SK-N-SH (cell line): ENCODE results near the gene GDPD5.

Source experiments
- POLR2AphosphoS5 ChIP-seq: IDR thresholded peaks from 2 replicates; pipeline ENCODE4 v1.6.1; 2012; ENCODE audit warnings: low read depth, low read length
- RFX5 ChIP-seq: IDR thresholded peaks from 2 replicates; pipeline ENCODE4 v1.6.1; 2012; ENCODE audit warnings: mild to moderate bottlenecking, improper control_type of control experiment, low read length
- SMC3 ChIP-seq: IDR thresholded peaks from 2 replicates; pipeline ENCODE4 v1.6.1; 2012; ENCODE audit warnings: low read depth, low read length, improper control_type of control experiment
- TAF1 ChIP-seq: IDR thresholded peaks from 2 replicates; pipeline ENCODE4 v1.6.1; 2012; ENCODE audit warnings: low read depth, mild to moderate bottlenecking, low read length, moderate library complexity, borderline replicate concordance
- TEAD4 ChIP-seq: IDR thresholded peaks from 2 replicates; pipeline ENCODE4 v1.4.0; 2012; ENCODE audit warnings: mild to moderate bottlenecking, borderline replicate concordance; ENCODE audit not compliant: insufficient read depth
- YY1 ChIP-seq: IDR thresholded peaks from 2 replicates; pipeline ENCODE4 v1.4.0; 2012; ENCODE audit warnings: low read depth, mild to moderate bottlenecking
- TF ChIP-seq, protein P1 (sequence below): fragments of 200-600 bp; sonication (generic); IDR thresholded peaks from 2 replicates; pipeline ENCODE4 v1.6.1; 2017; ENCODE audit warnings: antibody characterized with exemption, mild to moderate bottlenecking, moderate library complexity

DNA sequence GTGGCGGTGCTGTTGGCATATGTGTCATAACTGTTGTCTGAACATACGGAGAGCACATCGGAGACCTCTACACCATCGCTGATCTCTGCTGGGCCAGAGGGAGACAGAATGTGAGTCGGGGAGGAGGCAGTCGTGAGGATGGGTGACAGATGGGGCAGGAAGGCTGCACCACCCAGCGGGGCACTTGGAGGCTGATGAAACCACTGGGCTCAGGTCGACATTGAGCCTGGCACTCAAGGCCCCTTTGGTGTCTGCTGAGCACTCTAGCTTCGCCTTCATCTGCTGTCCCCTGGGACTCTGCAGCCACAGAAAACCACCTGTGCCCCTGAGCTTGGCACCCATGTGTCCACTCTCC, 90.2 kb downstream of the GDPD5 start:
- TF ChIP-seq RFX5, result no peak
- no peak for TF ChIP-seq TAF1
- TF ChIP-seq, protein P1, sequence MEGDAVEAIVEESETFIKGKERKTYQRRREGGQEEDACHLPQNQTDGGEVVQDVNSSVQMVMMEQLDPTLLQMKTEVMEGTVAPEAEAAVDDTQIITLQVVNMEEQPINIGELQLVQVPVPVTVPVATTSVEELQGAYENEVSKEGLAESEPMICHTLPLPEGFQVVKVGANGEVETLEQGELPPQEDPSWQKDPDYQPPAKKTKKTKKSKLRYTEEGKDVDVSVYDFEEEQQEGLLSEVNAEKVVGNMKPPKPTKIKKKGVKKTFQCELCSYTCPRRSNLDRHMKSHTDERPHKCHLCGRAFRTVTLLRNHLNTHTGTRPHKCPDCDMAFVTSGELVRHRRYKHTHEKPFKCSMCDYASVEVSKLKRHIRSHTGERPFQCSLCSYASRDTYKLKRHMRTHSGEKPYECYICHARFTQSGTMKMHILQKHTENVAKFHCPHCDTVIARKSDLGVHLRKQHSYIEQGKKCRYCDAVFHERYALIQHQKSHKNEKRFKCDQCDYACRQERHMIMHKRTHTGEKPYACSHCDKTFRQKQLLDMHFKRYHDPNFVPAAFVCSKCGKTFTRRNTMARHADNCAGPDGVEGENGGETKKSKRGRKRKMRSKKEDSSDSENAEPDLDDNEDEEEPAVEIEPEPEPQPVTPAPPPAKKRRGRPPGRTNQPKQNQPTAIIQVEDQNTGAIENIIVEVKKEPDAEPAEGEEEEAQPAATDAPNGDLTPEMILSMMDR, result no peak
- TF ChIP-seq TEAD4, result no peak
- TF ChIP-seq POLR2AphosphoS5, result no peak
- no peak for TF ChIP-seq SMC3
- no peak for TF ChIP-seq YY1
